NT2/D1 (cell line): ENCODE data around the gene TMEM51.

ENCODE experiments used
- DNase-seq: peaks from one replicate; pipeline ENCODE4 v3.0.0-alpha.2; 2011; ENCODE audit warnings: low read depth, low spot score
- H3K27me3 ChIP-seq: 2 replicates; pipeline ENCODE4 v1.6.0; 2011; ENCODE audit warnings: mild to moderate bottlenecking; ENCODE audit not compliant: insufficient read length, insufficient read depth
- H3K36me3 ChIP-seq: 2 replicates; pipeline ENCODE4 v1.6.1; 2011; ENCODE audit warnings: mild to moderate bottlenecking, low read length, mixed read lengths; ENCODE audit not compliant: insufficient read depth, insufficient read length
- H3K4me1 ChIP-seq: 2 replicates; pipeline ENCODE4 v1.5.1; 2011; ENCODE audit not compliant: insufficient read depth, insufficient read length
- H3K4me3 ChIP-seq: 2 replicates; pipeline ENCODE4 v1.5.1; 2011; ENCODE audit warnings: low read depth; ENCODE audit not compliant: insufficient read length
- H3K9ac ChIP-seq: 2 replicates; pipeline ENCODE4 v1.6.0; 2011; ENCODE audit warnings: low read depth; ENCODE audit not compliant: insufficient read length
- H3K9me3 ChIP-seq: 2 replicates; pipeline ENCODE4 v1.5.1; 2011; ENCODE audit warnings: mild to moderate bottlenecking, low read length; ENCODE audit not compliant: insufficient read depth
- SUZ12 ChIP-seq: IDR thresholded peaks from 2 replicates; pipeline ENCODE4 v1.6.1; 2011; ENCODE audit not compliant: insufficient read length, insufficient read depth; ENCODE audit errors: extremely low read depth
- YY1 ChIP-seq: IDR thresholded peaks from 2 replicates; pipeline ENCODE4 v1.6.1; 2011; ENCODE audit not compliant: insufficient read length, insufficient read depth
- ZNF274 ChIP-seq: IDR thresholded peaks from 2 replicates; pipeline ENCODE4 v1.6.1; 2011; ENCODE audit warnings: mild to moderate bottlenecking, low read depth, low read length

Gene TMEM51

GRCh38 chr1:15155191-15155590 lies 1.6 kb downstream of the TMEM51 start:
- no peak for TF ChIP-seq ZNF274
- no peak for TF ChIP-seq SUZ12
- TF ChIP-seq YY1 = no peak
- no peak overlapping the region for H3K4me3 ChIP-seq

DNA sequence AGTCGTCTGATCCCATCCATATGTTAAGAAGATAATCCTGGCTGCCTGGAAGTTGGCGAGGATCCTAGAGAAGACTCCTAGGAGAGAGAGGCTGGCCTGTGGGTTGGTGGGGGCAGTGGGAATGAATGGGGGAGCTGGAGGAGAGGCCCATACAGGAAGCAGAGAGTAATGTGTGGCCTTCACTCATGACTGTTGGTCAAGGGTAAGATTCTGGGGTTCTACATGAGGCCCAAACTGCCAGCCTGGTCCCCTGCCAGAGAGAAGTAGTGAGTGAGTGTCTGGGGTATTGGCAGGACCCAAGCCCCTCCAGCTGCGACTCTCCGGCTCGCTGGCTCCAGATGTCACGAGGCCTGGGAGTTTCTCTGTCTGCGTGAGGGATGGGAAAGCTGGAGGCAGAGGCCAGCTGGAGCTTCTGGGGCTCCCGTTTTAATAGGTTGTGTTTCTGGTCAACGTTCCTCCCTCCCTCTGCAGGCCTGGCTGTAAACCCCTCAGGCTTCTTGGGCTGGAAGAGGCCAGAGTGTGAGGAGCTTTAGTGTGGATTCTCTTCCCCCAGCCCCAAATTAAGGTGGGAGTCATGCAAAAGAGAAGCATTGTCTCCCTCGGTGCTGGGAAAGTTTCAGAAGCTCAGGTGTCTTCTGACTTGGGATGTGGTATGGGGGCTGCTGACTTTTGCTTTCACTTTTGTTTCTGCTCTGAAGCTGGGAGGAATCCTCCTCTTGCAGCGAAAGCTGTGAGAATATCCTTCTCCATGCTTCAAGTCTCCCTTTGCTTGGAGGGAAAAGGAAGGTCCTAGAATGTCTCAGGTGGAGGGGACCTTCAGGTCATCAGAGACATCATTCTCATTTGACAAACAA lies 2.6 kb downstream of the TMEM51 start:
- no peak for DNase-seq
- no peak for TF ChIP-seq SUZ12
- no peak for TF ChIP-seq ZNF274
- TF ChIP-seq YY1 = no peak
- peaks cover 2% of the 10 kb centered on the region for H3K4me1 ChIP-seq
- no peak overlapping the region for H3K9ac ChIP-seq
- no peaks in the 10 kb centered on the region for H3K9me3 ChIP-seq
- H3K4me3 ChIP-seq = no peak overlapping the region
- no peaks in the 10 kb centered on the region for H3K27me3 ChIP-seq
- H3K36me3 ChIP-seq = no peaks in the 10 kb centered on the region

More at GRCh38 chr1:15155191-15155590, 1.6 kb downstream of the TMEM51 start:
- Histone ChIP-seq H3K36me3 (no peaks in the 10 kb centered on the region), H3K9ac (no peak overlapping the region), H3K9me3 (no peaks in the 10 kb centered on the region), H3K4me1 (peaks cover 2% of the 10 kb centered on the region), H3K27me3 (peaks cover 6% of the 10 kb centered on the region)
- no peak for DNase-seq

DNA sequence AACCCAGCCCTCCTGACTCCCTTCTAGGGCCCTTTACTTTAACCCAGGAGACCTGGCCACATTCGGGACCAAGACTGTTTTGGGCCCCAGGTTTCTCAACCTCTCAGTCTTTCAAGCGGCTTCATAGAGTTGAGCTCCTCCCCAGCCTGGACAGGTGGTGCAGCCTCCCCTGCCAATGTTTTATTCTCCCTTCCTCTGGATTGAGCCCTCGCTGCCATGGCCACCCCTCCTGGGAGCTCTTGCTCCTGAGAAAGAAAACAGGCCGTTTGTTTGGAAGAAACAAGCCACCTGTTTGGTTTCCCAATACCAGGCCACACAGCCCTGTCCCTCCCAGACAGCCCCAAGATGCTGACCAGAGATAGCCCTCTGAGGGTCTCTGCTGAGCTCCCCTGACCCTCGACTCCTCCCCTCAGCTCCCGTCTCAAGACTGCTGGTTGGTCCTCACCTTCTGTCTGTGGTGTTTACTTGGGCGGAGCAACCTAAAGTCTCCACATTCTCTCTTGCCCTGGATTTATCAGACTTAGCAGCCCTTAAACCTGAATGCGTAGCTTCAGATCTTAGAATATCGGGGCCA lies 3.3 kb downstream of the TMEM51 start:
- TF ChIP-seq YY1 (no peak), SUZ12 (no peak), ZNF274 (no peak)
- Histone ChIP-seq H3K9ac (no peak overlapping the region), H3K4me1 (peaks cover 2% of the 10 kb centered on the region), H3K9me3 (no peaks in the 10 kb centered on the region), H3K4me3 (no peak overlapping the region), H3K27me3 (no peaks in the 10 kb centered on the region), H3K36me3 (no peaks in the 10 kb centered on the region)
- no peak for DNase-seq

DNA sequence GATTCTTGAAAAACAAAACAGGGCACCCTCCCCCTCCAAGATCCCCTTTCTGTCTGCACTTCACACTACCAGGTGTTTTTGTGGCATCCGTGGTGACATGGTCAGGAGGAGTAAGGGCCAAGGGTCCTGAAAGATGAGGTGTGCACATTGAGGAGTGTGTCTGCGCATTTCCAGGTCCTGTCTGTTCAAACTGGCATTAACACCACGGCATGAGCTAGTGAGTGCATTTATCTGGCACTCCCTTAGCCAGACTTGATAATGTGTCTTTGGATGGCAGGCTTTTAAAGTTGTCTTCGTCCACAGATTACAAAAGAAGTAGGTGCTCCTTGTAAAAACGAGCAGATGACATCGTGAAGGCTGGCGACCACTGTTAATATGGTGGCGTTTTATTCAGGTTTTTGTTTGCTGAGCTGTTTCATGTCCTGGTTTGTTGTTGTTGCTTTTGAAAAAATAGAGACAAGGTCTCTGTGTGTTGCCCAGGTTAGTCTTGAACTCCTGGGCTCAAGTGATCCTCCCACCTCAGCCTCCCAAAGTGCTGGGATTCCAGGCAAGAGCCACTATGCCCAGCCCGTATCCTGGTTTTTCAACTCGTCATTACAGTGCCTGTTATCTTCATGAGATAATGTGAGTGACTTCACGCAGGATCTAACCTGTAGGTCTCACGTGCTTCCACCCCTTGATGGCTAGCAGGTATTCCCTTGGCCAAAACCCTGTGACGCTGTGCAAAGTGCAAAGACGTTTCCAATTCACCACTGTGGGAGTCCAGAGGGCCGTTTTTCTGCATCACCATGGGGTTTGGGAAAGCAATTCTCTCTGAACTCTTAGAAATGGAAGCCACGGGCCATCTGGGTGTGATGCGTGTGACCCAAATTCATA lies 4.2 kb downstream of the TMEM51 start:
- Histone ChIP-seq H3K36me3 (no peaks in the 10 kb centered on the region), H3K9me3 (no peaks in the 10 kb centered on the region), H3K9ac (no peak overlapping the region), H3K4me3 (no peak overlapping the region), H3K4me1 (peaks cover 2% of the 10 kb centered on the region), H3K27me3 (no peaks in the 10 kb centered on the region)
- no peak for DNase-seq
- no peak for TF ChIP-seq YY1
- TF ChIP-seq SUZ12 = no peak
- no peak for TF ChIP-seq ZNF274

GRCh38 chr1:15158506-15159165 lies 5.1 kb downstream of the TMEM51 start:
- TF ChIP-seq SUZ12 (no peak), ZNF274 (no peak), YY1 (no peak)
- Histone ChIP-seq H3K9me3 (no peaks in the 10 kb centered on the region), H3K9ac (no peak overlapping the region), H3K4me1 (peaks cover 2% of the 10 kb centered on the region), H3K4me3 (no peak overlapping the region), H3K36me3 (no peaks in the 10 kb centered on the region), H3K27me3 (no peaks in the 10 kb centered on the region)
- DNase-seq = no peak

DNA sequence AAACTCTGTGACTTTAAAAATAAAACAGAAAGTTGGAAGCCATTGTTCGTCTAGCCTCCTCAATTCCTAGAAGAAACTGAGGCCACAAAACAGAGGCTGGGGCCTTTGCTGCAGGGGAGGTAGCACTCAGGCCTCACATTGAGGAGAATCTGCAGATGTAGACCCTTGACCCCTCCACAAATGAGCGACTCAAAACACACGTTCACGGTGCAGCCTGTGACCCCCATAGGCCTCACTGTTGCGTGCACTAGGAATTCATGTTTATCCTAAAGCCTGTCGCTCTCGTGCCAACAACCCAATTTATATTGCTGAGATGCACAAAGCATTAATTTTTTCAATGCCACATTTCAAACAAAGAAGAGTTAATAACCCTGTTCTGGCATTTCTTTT lies 5.6 kb downstream of the TMEM51 start:
- peaks cover 2% of the 10 kb centered on the region for H3K4me1 ChIP-seq
- no peaks in the 10 kb centered on the region for H3K27me3 ChIP-seq
- DNase-seq = no peak
- H3K4me3 ChIP-seq = no peak overlapping the region
- H3K36me3 ChIP-seq = no peaks in the 10 kb centered on the region
- no peak overlapping the region for H3K9ac ChIP-seq
- TF ChIP-seq ZNF274 = no peak
- TF ChIP-seq SUZ12 = no peak
- no peak for TF ChIP-seq YY1
- no peaks in the 10 kb centered on the region for H3K9me3 ChIP-seq

GRCh38 chr1:15160626-15161025 lies 7.1 kb downstream of the TMEM51 start:
- TF ChIP-seq YY1 = no peak
- no peak for TF ChIP-seq SUZ12
- TF ChIP-seq ZNF274 = no peak
- no peaks in the 10 kb centered on the region for H3K9me3 ChIP-seq
- H3K9ac ChIP-seq = no peak overlapping the region
- H3K36me3 ChIP-seq = no peaks in the 10 kb centered on the region
- no peak for DNase-seq
- no peak overlapping the region for H3K4me3 ChIP-seq
- peaks cover 2% of the 10 kb centered on the region for H3K4me1 ChIP-seq
- H3K27me3 ChIP-seq = no peaks in the 10 kb centered on the region
